ENCODE results near the gene MACROD2. TPM values are rescaled to one million over a fixed set of nuclear protein-coding genes. Genes with fewer than 3 reads are reported as not detected.

MACROD2 gene
- total RNA-seq, 4 donors from 2014 or later, result 8.7 to 17.8 (median 10.8) TPM

DNA sequence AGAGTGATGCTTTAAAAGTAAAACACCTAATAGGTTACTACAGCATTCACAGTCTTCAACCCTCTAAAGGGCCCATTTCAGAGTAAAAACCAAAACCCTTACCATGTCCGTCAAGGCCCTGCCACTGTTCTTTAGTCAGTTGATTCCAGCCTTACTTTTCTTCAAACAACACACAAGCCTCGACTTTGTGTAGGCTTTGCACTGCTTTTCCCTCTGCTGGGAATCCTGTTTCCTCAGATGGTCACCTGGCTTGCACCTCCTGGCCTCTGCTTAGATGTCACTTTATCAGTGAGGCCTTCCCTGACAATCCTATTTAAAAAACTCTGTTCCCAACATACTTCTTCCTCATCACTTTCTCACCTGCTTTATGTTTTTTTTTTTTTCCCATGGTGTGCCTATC is 419.2 kb downstream of the MACROD2 start:
- intact Hi-C loops (cut with DNase I), result no loop called here
- WGBS, 2 donors, result 77 to 84% methylated on average over 2 of the region's 2 CpGs
- TF ChIP-seq POLR2A (IDR thresholded peaks at IDR 0.05) (no peak), CTCF (IDR thresholded peaks at IDR 0.05) (no peak)
- no peak overlapping the region for H3K4me3 ChIP-seq (replicated peaks in 1 of 3)
- H3K9me3 ChIP-seq, result no peaks in the 10 kb centered on the region
- H3K36me3 ChIP-seq, result no peaks in the 10 kb centered on the region
- H3K27me3 ChIP-seq, result no peaks in the 10 kb centered on the region
- peaks cover 7% of the 10 kb centered on the region in 2 donors for H3K4me1 ChIP-seq
- no peak for DNase-seq
- no peak overlapping the region for H3K27ac ChIP-seq

DNA sequence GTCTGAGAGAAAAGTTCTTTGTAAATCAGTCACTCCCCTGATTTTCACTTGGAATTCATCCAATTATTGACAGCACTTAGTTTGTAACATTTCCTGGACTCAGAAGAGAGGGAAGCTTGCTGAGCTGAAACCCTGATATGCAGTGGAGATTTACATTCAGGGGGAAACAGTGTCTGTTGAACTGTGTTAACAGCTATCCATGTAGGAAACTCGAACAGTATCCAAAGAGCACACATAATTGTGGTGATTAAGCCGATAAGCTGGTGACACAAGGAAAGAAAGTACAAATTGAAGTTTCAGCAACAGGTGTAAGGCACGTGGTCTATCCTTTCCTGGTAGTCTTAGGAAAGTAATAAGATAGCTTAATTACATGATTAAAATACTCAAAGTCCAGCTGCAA is 420.2 kb downstream of the MACROD2 start:
- Histone ChIP-seq H3K4me1 (peaks cover 7% of the 10 kb centered on the region in 2 donors), H3K36me3 (no peaks in the 10 kb centered on the region), H3K27me3 (no peaks in the 10 kb centered on the region), H3K9me3 (no peaks in the 10 kb centered on the region), H3K4me3 (replicated peaks in 1 of 3) (no peak overlapping the region), H3K27ac (no peak overlapping the region)
- no peak for DNase-seq
- 43 to 49% methylated on average over 3 of the region's 3 CpGs for WGBS, 2 donors
- intact Hi-C loops (cut with DNase I), result no loop called here
- TF ChIP-seq CTCF (IDR thresholded peaks at IDR 0.05) (no peak), POLR2A (IDR thresholded peaks at IDR 0.05) (no peak)

DNA sequence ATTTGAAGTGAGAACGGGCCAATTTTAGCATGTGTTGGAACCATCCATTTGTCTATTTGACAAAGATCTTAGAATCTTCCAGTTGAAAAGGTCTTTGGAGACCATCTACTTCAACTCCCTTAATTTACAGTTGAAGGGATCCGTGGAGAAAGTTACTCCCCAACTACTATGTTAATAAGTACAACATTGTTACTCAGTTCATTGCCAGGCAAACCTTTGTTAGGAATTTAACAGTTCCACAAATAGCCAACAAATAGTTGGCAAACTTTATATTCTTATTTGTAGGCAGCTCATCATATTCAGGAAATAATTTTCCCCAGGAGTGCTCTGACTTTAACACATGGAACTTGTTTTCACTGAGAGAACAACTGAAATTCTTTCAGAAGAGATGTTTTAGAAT is 423.1 kb downstream of the MACROD2 start:
- WGBS, 2 donors, result 76 to 85% methylated on average over 2 of the region's 2 CpGs
- TF ChIP-seq POLR2A (IDR thresholded peaks at IDR 0.05), result no peak
- Histone ChIP-seq H3K27me3 (no peaks in the 10 kb centered on the region), H3K4me1 (peaks cover 6 to 7% of the 10 kb centered on the region in 2 donors), H3K4me3 (replicated peaks in 1 of 3) (no peak overlapping the region), H3K9me3 (no peaks in the 10 kb centered on the region), H3K36me3 (no peaks in the 10 kb centered on the region), H3K27ac (no peak overlapping the region)
- no peak for DNase-seq
- intact Hi-C loops (cut with DNase I), result no loop called here

- WGBS, 2 donors, result 86 to 88% methylated on average over 4 of the region's 4 CpGs
- Histone ChIP-seq H3K4me3 (replicated peaks in 1 of 3) (no peak overlapping the region), H3K4me1 (no peaks in the 10 kb centered on the region), H3K9me3 (no peaks in the 10 kb centered on the region), H3K27me3 (no peaks in the 10 kb centered on the region), H3K27ac (no peak overlapping the region), H3K36me3 (no peaks in the 10 kb centered on the region)
- DNase-seq, result no peak
- TF ChIP-seq POLR2A (IDR thresholded peaks at IDR 0.05), result no peak
- no peak for TF ChIP-seq CTCF (IDR thresholded peaks at IDR 0.05)
- intact Hi-C loops (cut with DNase I), result no loop called here
Observed at GRCh38 chr20:14422892-14423291, 427.6 kb downstream of the MACROD2 start.

- WGBS, 2 donors, result 71 to 92% methylated on average over 2 of the region's 2 CpGs
- Histone ChIP-seq H3K36me3 (no peaks in the 10 kb centered on the region), H3K4me3 (replicated peaks in 1 of 3) (no peak overlapping the region), H3K9me3 (no peaks in the 10 kb centered on the region), H3K27ac (no peak overlapping the region), H3K27me3 (no peaks in the 10 kb centered on the region), H3K4me1 (no peaks in the 10 kb centered on the region)
- intact Hi-C loops (cut with DNase I), result no loop called here
- TF ChIP-seq POLR2A (IDR thresholded peaks at IDR 0.05) (no peak), CTCF (IDR thresholded peaks at IDR 0.05) (no peak)
- DNase-seq, result no peak
Observed at GRCh38 chr20:14431568-14431967, 436.3 kb downstream of the MACROD2 start.

DNA sequence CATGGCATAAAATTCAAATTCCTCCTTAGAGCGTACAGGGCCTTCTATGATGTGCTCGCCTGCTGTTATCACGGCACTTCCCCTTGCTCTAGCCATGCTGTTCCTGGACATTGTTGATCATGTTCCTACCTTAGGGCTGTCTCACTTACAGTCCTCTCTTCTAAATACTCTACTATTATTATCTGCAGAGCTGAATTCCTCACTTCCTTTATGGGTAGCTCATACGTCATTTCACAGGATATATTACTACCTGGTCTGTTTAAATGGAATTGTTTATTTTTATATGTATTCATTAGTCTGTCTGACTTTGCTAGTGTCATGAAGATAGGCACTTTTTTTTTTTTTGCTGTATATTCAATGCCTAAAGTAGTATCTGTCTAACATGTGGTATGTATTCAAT is 436.8 kb downstream of the MACROD2 start:
- WGBS, 2 donors, result 83 to 90% methylated on average over 4 of the region's 4 CpGs
- no peak overlapping the region for H3K4me3 ChIP-seq (replicated peaks in 1 of 3)
- H3K36me3 ChIP-seq, result no peaks in the 10 kb centered on the region
- H3K9me3 ChIP-seq, result no peaks in the 10 kb centered on the region
- no peaks in the 10 kb centered on the region for H3K4me1 ChIP-seq
- TF ChIP-seq CTCF (IDR thresholded peaks at IDR 0.05), result no peak
- TF ChIP-seq POLR2A (IDR thresholded peaks at IDR 0.05), result no peak
- no peak for DNase-seq
- H3K27ac ChIP-seq, result no peak overlapping the region
- no peaks in the 10 kb centered on the region for H3K27me3 ChIP-seq
- intact Hi-C loops (cut with DNase I), result no loop called here
